Measurements from ENCODE around the gene ACOT9. TPM values are rescaled to one million over a fixed set of nuclear protein-coding genes. Genes with fewer than 3 reads are reported as not detected.

The ACOT9 gene
- total and polyA plus RNA-seq, 4 experiments from 2014 or later: 21.2 to 28.1 (median 23.9) TPM

DNA sequence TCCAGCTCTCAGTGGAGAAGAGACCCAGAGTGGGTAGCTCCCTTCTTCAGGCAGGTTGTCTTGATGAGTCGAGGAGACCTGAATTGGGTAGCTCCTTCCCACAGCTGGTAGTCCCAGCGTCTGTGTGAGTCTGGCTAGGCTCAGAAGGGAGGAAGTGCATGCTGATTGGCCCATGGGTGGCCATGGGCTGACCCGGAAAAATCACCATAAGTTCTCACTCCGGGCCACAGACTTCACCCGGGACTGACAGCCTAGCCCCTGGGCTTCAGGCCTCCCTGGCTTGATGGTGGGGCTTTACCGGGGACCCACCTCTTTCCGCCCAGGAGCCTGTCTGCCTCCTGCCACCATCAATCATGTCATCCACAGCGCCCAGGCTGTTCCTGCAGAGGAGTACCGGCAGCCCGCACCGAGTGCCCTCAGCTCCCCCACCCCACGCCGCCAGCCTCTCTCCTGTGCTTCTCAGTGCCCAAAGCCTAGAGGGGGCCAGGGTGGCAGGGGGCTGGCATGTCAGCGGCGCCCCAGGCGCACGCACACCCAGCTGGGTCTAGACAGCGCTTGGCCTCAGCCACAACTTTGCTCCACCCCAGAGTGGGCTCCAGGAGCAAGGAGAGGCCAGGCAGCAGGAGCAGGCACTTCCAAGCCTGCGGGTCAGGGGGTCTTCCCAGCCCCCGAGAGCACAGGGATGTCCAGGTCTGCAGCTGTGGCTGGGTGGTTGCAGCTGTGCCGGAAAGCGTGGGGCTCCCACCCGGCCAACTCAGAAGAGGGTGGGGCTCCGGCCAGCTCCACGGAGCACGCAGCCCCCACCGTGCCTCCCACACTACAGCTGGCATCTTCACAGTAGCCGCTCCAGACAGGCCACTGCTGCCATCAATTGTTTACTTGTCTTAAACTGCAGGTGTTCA is 23.8 kb upstream of the ACOT9 start:
- no peaks in the 10 kb centered on the region for H3K36me3 ChIP-seq (ENCODE audit: insufficient read depth, low read length)
- Mint-ChIP-seq H3K4me3 (peak overlapping the region; percentile 25 to 83 (median 66)), H3K36me3 (no peaks in the 10 kb centered on the region), H3K27me3 (no peaks in the 10 kb centered on the region), H3K9me3 (no peaks in the 10 kb centered on the region), H3K27ac (peak overlapping the region in 5 of 7 donors; percentile 29 to 82 (median 77)), H3K4me1 (peaks cover 0 to 5% (median 0%) of the 10 kb centered on the region in 4 donors)
- ChIA-PET CTCF (ENCODE audit: partially characterized antibody) (interaction anchor here (1.4 to 2.1 kb wide), 2 partner anchors 16 to 135 kb away, joined by 4 to 6 read pairs; partner anchors contain the start of gene SAT1), POLR2A (ENCODE audit: partially characterized antibody) (interaction anchor here (0.7 to 1.3 kb wide), 5 partner anchors 10 to 135 kb away, joined by 3 to 9 read pairs (median 3); partner anchors contain the start of gene SAT1)
- no peaks in the 10 kb centered on the region for H3K9me3 ChIP-seq (ENCODE audit: control insufficient read depth in 1 of 2, low read length in 2 of 2)
- intact Hi-C loops (cut with micrococcal nuclease): no loop called here
- H3K27me3 ChIP-seq (ENCODE audit: insufficient read depth, low read length): no peaks in the 10 kb centered on the region
- no peak overlapping the region for H3K27ac ChIP-seq (ENCODE audit: low read depth, low read length)
- DNase-seq: no peak
- peak overlapping the region in 1 of 2 donors; percentile 28 for H3K4me3 ChIP-seq (ENCODE audit: low read length in 2 of 2)
- H3K4me1 ChIP-seq (ENCODE audit: insufficient read depth, low read length): no peaks in the 10 kb centered on the region

GRCh38 chrX:23765868-23766267 is 22.8 kb upstream of the ACOT9 start:
- ChIA-PET POLR2A (ENCODE audit: partially characterized antibody) (interaction anchor here (0.7 to 1.0 kb wide), 3 partner anchors 9 to 24 kb away, joined by 3 to 4 read pairs (median 3); partner anchors contain the start of gene SAT1), CTCF (ENCODE audit: partially characterized antibody) (interaction anchor here (1.2 to 2.1 kb wide), 4 partner anchors 17 to 136 kb away, joined by 3 to 6 read pairs (median 4); partner anchors contain the start of gene SAT1)
- no peaks in the 10 kb centered on the region for H3K9me3 ChIP-seq (ENCODE audit: control insufficient read depth in 1 of 2, low read length in 2 of 2)
- no peaks in the 10 kb centered on the region for H3K4me1 ChIP-seq (ENCODE audit: insufficient read depth, low read length)
- Mint-ChIP-seq H3K9me3 (no peaks in the 10 kb centered on the region), H3K27me3 (no peaks in the 10 kb centered on the region), H3K4me1 (peaks cover 0 to 5% (median 0%) of the 10 kb centered on the region in 4 donors), H3K27ac (no peak overlapping the region), H3K36me3 (no peaks in the 10 kb centered on the region), H3K4me3 (no peak overlapping the region)
- no peak overlapping the region for H3K4me3 ChIP-seq (ENCODE audit: low read length in 2 of 2)
- intact Hi-C loops (cut with micrococcal nuclease): no loop called here
- H3K27me3 ChIP-seq (ENCODE audit: insufficient read depth, low read length): no peaks in the 10 kb centered on the region
- H3K36me3 ChIP-seq (ENCODE audit: insufficient read depth, low read length): no peaks in the 10 kb centered on the region
- H3K27ac ChIP-seq (ENCODE audit: low read depth, low read length): no peak overlapping the region
- no peak for DNase-seq

DNA sequence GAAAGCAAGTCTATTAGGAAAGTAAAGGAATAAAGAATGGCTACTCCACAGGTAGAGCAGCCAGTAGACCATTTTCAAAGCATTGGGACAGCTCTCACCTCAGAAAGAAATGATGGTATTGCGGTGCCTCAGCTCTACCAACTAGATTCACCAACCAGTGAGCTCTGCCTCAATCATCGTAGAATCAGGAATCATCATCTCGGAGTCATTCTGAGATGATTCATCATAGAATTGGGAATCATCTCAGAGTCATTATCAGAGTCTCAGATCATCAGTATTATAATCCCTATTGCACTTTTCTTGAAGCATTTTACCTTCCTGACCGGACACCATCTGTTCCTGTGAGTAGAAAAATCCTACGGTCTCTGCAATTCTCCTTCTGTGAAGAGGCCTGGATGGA is 22.4 kb upstream of the ACOT9 start:
- Histone ChIP-seq H3K27ac (ENCODE audit: low read depth, low read length) (no peak overlapping the region), H3K36me3 (ENCODE audit: insufficient read depth, low read length) (no peaks in the 10 kb centered on the region), H3K9me3 (ENCODE audit: control insufficient read depth in 1 of 2, low read length in 2 of 2) (no peaks in the 10 kb centered on the region), H3K4me1 (ENCODE audit: insufficient read depth, low read length) (no peaks in the 10 kb centered on the region), H3K4me3 (ENCODE audit: low read length in 2 of 2) (no peak overlapping the region), H3K27me3 (ENCODE audit: insufficient read depth, low read length) (no peaks in the 10 kb centered on the region)
- Mint-ChIP-seq H3K4me1 (peaks cover 0 to 5% (median 0%) of the 10 kb centered on the region in 4 donors), H3K9me3 (no peaks in the 10 kb centered on the region), H3K27me3 (no peaks in the 10 kb centered on the region), H3K27ac (no peak overlapping the region), H3K4me3 (no peak overlapping the region), H3K36me3 (no peaks in the 10 kb centered on the region)
- POLR2A ChIA-PET (ENCODE audit: partially characterized antibody): no interaction called here
- intact Hi-C loops (cut with micrococcal nuclease): no loop called here
- CTCF ChIA-PET (ENCODE audit: partially characterized antibody): interaction anchor here (1.2 to 1.3 kb wide), 2 partner anchors 18 to 136 kb away, joined by 3 to 4 read pairs; partner anchors contain the start of gene SAT1
- no peak for DNase-seq

DNA sequence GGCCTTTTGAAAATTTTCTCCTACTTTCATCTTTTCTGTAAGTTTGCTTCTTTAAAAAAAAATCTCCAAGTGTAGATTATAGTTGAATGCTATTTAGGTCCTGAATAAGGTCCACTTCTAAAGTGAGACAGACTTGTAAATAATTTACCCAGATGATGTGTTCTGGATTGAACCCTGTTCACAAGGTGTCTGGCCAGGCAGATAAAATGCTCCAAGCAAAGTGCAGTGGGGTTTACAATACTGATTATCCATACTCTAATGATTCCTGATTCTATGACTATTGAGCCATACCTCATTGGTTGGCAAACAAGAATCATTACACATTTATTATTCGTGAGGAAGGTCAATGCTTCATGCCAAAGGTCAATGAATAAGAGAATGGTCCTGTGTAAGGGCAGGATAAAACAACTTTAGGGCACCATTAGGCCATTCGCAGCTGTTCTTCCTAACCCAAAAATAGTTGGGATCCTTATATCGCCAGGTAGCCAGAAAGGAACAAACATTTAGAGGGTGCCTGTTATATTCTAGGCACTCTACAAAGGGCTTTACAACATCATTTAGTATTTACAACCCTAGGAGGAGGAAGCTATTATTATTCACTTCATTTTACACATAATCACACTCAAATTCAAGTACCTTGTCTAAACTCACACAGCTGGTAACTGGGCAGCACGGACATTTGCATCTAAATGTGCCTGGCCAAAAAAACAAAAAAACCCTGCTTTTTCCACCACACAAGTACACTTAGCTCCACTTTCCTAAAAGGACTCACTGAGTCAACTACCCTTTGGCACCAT is 21.3 kb upstream of the ACOT9 start:
- intact Hi-C loops (cut with micrococcal nuclease): no loop called here
- Histone ChIP-seq H3K27ac (ENCODE audit: low read depth, low read length) (no peak overlapping the region), H3K4me3 (ENCODE audit: low read length in 2 of 2) (no peak overlapping the region), H3K36me3 (ENCODE audit: insufficient read depth, low read length) (no peaks in the 10 kb centered on the region), H3K4me1 (ENCODE audit: insufficient read depth, low read length) (no peaks in the 10 kb centered on the region), H3K27me3 (ENCODE audit: insufficient read depth, low read length) (no peaks in the 10 kb centered on the region), H3K9me3 (ENCODE audit: control insufficient read depth in 1 of 2, low read length in 2 of 2) (no peaks in the 10 kb centered on the region)
- Mint-ChIP-seq H3K27me3 (no peaks in the 10 kb centered on the region), H3K9me3 (no peaks in the 10 kb centered on the region), H3K4me3 (no peak overlapping the region), H3K4me1 (peaks cover 0 to 5% (median 0%) of the 10 kb centered on the region in 4 donors), H3K27ac (no peak overlapping the region), H3K36me3 (no peaks in the 10 kb centered on the region)
- DNase-seq: no peak
- CTCF ChIA-PET (ENCODE audit: partially characterized antibody): interaction anchor here (1.3 kb wide), 1 partner anchor 19 kb away, joined by 3 read pairs; the partner anchor contains the start of gene SAT1
- POLR2A ChIA-PET (ENCODE audit: partially characterized antibody): no interaction called here

GRCh38 chrX:23759821-23760220 is 16.7 kb upstream of the ACOT9 start:
- Histone ChIP-seq H3K4me1 (ENCODE audit: insufficient read depth, low read length) (no peaks in the 10 kb centered on the region), H3K4me3 (ENCODE audit: low read length in 2 of 2) (no peak overlapping the region), H3K9me3 (ENCODE audit: control insufficient read depth in 1 of 2, low read length in 2 of 2) (no peaks in the 10 kb centered on the region), H3K27ac (ENCODE audit: low read depth, low read length) (no peak overlapping the region), H3K27me3 (ENCODE audit: insufficient read depth, low read length) (no peaks in the 10 kb centered on the region), H3K36me3 (ENCODE audit: insufficient read depth, low read length) (no peaks in the 10 kb centered on the region)
- Mint-ChIP-seq H3K27ac (no peak overlapping the region), H3K9me3 (no peaks in the 10 kb centered on the region), H3K27me3 (no peaks in the 10 kb centered on the region), H3K4me3 (no peak overlapping the region), H3K36me3 (no peaks in the 10 kb centered on the region), H3K4me1 (peaks cover 0 to 4% (median 3%) of the 10 kb centered on the region in 4 donors)
- ChIA-PET POLR2A (ENCODE audit: partially characterized antibody) (interaction anchor here (0.6 to 1.1 kb wide), 2 partner anchors 8 to 23 kb away, joined by 3 to 5 read pairs; partner anchors contain the start of gene SAT1), CTCF (ENCODE audit: partially characterized antibody) (interaction anchor here (3.3 kb wide), 1 partner anchor 142 kb away, joined by 11 read pairs; no protein-coding TSS in a partner anchor)
- DNase-seq: no peak
- intact Hi-C loops (cut with micrococcal nuclease): no loop called here

DNA sequence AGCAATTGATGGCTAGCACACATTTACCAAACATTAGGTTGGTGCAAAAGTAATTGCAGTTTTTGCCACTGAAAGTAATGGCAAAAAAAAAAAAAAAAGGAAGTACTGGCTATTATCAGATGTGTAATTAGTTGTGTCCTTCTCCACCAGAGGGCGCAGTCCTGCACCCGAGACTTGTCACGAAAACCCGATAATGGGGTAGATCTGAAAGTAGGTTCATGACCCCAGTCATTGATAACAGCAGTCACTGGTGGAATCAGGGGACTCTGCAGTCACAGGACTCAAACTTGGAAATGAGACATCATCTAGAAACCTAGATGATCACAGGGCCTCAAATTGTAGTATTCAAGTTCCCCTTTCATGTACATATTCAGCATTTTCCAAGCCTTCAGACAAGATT is 13.1 kb upstream of the ACOT9 start:
- Mint-ChIP-seq H3K36me3 (no peaks in the 10 kb centered on the region), H3K9me3 (no peaks in the 10 kb centered on the region), H3K27ac (peak overlapping the region in 3 of 7 donors; percentile 30 to 71 (median 42)), H3K4me1 (peaks cover 0 to 4% (median 3%) of the 10 kb centered on the region in 4 donors), H3K27me3 (no peaks in the 10 kb centered on the region), H3K4me3 (peak overlapping the region in 3 of 8 donors; percentile 22 to 57 (median 31))
- Histone ChIP-seq H3K9me3 (ENCODE audit: control insufficient read depth in 1 of 2, low read length in 2 of 2) (no peaks in the 10 kb centered on the region), H3K27me3 (ENCODE audit: insufficient read depth, low read length) (no peaks in the 10 kb centered on the region), H3K4me1 (ENCODE audit: insufficient read depth, low read length) (no peaks in the 10 kb centered on the region), H3K27ac (ENCODE audit: low read depth, low read length) (no peak overlapping the region), H3K4me3 (ENCODE audit: low read length in 2 of 2) (no peak overlapping the region), H3K36me3 (ENCODE audit: insufficient read depth, low read length) (no peaks in the 10 kb centered on the region)
- ChIA-PET CTCF (ENCODE audit: partially characterized antibody) (interaction anchor here (0.9 to 1.6 kb wide), 6 partner anchors 13 to 152 kb away, joined by 3 to 17 read pairs (median 3); partner anchors contain the start of genes ACOT9, APOO, CXorf58 and SAT1), POLR2A (ENCODE audit: partially characterized antibody) (interaction anchor here (1.1 to 1.5 kb wide), 2 partner anchors 10 to 27 kb away, joined by 3 to 7 read pairs; partner anchors contain the start of gene SAT1)
- peak; percentile 53 to 64 (median 56) for DNase-seq
- intact Hi-C loops (cut with micrococcal nuclease): loop anchor here (1.0 kb wide), 4 partner anchors 17 to 298 kb away; partner anchors contain the start of genes EIF2S3 and SAT1

Data from CD4-positive, alpha-beta memory T cell (primary cell).